ENCODE measurements around the gene TMEM163. TPM values are rescaled to one million over a fixed set of nuclear protein-coding genes. Genes with fewer than 3 reads are reported as not detected.
A peak's percentile ranks its signal among the peaks of the same experiment; 100 is the strongest.
"Not testable (repeated sequence)": the region's sequence is repeated elsewhere in the genome, so short reads cannot be mapped to it uniquely, and the experiment has no call there.

The TMEM163 gene
- polyA plus RNA-seq, 3 donors from 2014 or later = 1.1 to 5.2 (median 2.8) TPM

- Mint-ChIP-seq H3K27ac (no peak overlapping the region), H3K36me3 (peaks cover 0 to 4% (median 0%) of the 10 kb centered on the region in 3 donors), H3K9me3 (no peaks in the 10 kb centered on the region), H3K4me1 (no peaks in the 10 kb centered on the region), H3K27me3 (ENCODE audit: low read depth in 3 of 3) (peaks cover 3 to 12% (median 4%) of the 10 kb centered on the region in 3 donors), H3K4me3 (no peak overlapping the region)
- DNase-seq = no peak
Measured at GRCh38 chr2:134738141-134738870, 19.5 kb upstream of the TMEM163 start.

- peaks cover 0 to 4% (median 0%) of the 10 kb centered on the region in 3 donors for H3K36me3 Mint-ChIP-seq
- no peak for DNase-seq
- no peaks in the 10 kb centered on the region for H3K9me3 Mint-ChIP-seq
- no peak overlapping the region for H3K27ac Mint-ChIP-seq
- no peaks in the 10 kb centered on the region for H3K4me1 Mint-ChIP-seq
- peaks cover 4 to 12% (median 5%) of the 10 kb centered on the region in 3 donors for H3K27me3 Mint-ChIP-seq (ENCODE audit: low read depth in 3 of 3)
- no peak overlapping the region for H3K4me3 Mint-ChIP-seq
Measured at GRCh38 chr2:134737671-134738070, 18.9 kb upstream of the TMEM163 start.

GRCh38 chr2:134736167-134736880 lies 17.5 kb upstream of the TMEM163 start:
- no peak overlapping the region for H3K4me3 Mint-ChIP-seq
- no peak for DNase-seq
- H3K9me3 Mint-ChIP-seq = no peaks in the 10 kb centered on the region
- peaks cover 5 to 12% (median 10%) of the 10 kb centered on the region in 3 donors for H3K27me3 Mint-ChIP-seq (ENCODE audit: low read depth in 3 of 3)
- H3K36me3 Mint-ChIP-seq = peaks cover 0 to 4% (median 0%) of the 10 kb centered on the region in 3 donors
- no peaks in the 10 kb centered on the region for H3K4me1 Mint-ChIP-seq
- no peak overlapping the region for H3K27ac Mint-ChIP-seq

- no peak overlapping the region for H3K4me3 Mint-ChIP-seq
- H3K27ac Mint-ChIP-seq = no peak overlapping the region
- H3K27me3 Mint-ChIP-seq (ENCODE audit: low read depth in 3 of 3) = peaks cover 0 to 10% (median 6%) of the 10 kb centered on the region in 3 donors
- peaks cover 0 to 3% (median 0%) of the 10 kb centered on the region in 6 donors for H3K9me3 Mint-ChIP-seq
- no peaks in the 10 kb centered on the region for H3K36me3 Mint-ChIP-seq
- DNase-seq = no peak
- H3K4me1 Mint-ChIP-seq = no peaks in the 10 kb centered on the region
Measured at GRCh38 chr2:134728163-134728562, 9.4 kb upstream of the TMEM163 start.

- DNase-seq = no peak
- Mint-ChIP-seq H3K4me1 (no peaks in the 10 kb centered on the region), H3K27me3 (ENCODE audit: low read depth in 3 of 3) (peaks cover 0 to 7% (median 5%) of the 10 kb centered on the region in 3 donors), H3K4me3 (no peak overlapping the region), H3K36me3 (no peaks in the 10 kb centered on the region), H3K27ac (no peak overlapping the region), H3K9me3 (peaks cover 0 to 3% (median 0%) of the 10 kb centered on the region in 6 donors)
Measured at GRCh38 chr2:134727385-134727784, 8.6 kb upstream of the TMEM163 start.

GRCh38 chr2:134726645-134727044 lies 7.8 kb upstream of the TMEM163 start:
- Mint-ChIP-seq H3K4me3 (no peak overlapping the region), H3K36me3 (no peaks in the 10 kb centered on the region), H3K9me3 (peaks cover 0 to 3% (median 0%) of the 10 kb centered on the region in 6 donors), H3K4me1 (no peaks in the 10 kb centered on the region), H3K27me3 (ENCODE audit: low read depth in 3 of 3) (peaks cover 0 to 6% (median 5%) of the 10 kb centered on the region in 3 donors), H3K27ac (no peak overlapping the region)
- DNase-seq = no peak

- H3K36me3 Mint-ChIP-seq = no peaks in the 10 kb centered on the region
- H3K4me3 Mint-ChIP-seq = no peak overlapping the region
- peaks cover 0 to 3% (median 0%) of the 10 kb centered on the region in 6 donors for H3K9me3 Mint-ChIP-seq
- no peak for DNase-seq
- H3K27ac Mint-ChIP-seq = no peak overlapping the region
- H3K4me1 Mint-ChIP-seq = no peaks in the 10 kb centered on the region
- peaks cover 2 to 5% (median 4%) of the 10 kb centered on the region in 3 donors for H3K27me3 Mint-ChIP-seq (ENCODE audit: low read depth in 3 of 3)
Measured at GRCh38 chr2:134725876-134726275, 7.1 kb upstream of the TMEM163 start.

GRCh38 chr2:134724341-134724740 lies 5.5 kb upstream of the TMEM163 start:
- DNase-seq = no peak
- Mint-ChIP-seq H3K27me3 (ENCODE audit: low read depth in 3 of 3) (peaks cover 5 to 7% (median 7%) of the 10 kb centered on the region in 3 donors), H3K27ac (no peak overlapping the region), H3K4me3 (no peak overlapping the region), H3K4me1 (peaks cover 8 to 9% of the 10 kb centered on the region in 2 donors), H3K36me3 (no peaks in the 10 kb centered on the region), H3K9me3 (peaks cover 0 to 3% (median 0%) of the 10 kb centered on the region in 6 donors)

GRCh38 chr2:134723742-134724141 lies 4.9 kb upstream of the TMEM163 start:
- H3K4me1 Mint-ChIP-seq; H3K4me3 Mint-ChIP-seq; H3K27me3 Mint-ChIP-seq (ENCODE audit: low read depth in 3 of 3); H3K9me3 Mint-ChIP-seq; H3K36me3 Mint-ChIP-seq; H3K27ac Mint-ChIP-seq; DNase-seq: not testable (repeated sequence)

GRCh38 chr2:134722728-134723127 lies 3.9 kb upstream of the TMEM163 start:
- H3K4me1 Mint-ChIP-seq = peaks cover 9 to 11% of the 10 kb centered on the region in 2 donors
- no peak for DNase-seq
- peaks cover 0 to 3% (median 0%) of the 10 kb centered on the region in 6 donors for H3K9me3 Mint-ChIP-seq
- no peaks in the 10 kb centered on the region for H3K36me3 Mint-ChIP-seq
- no peak overlapping the region for H3K27ac Mint-ChIP-seq
- no peak overlapping the region for H3K4me3 Mint-ChIP-seq
- peaks cover 6 to 9% (median 8%) of the 10 kb centered on the region in 3 donors for H3K27me3 Mint-ChIP-seq (ENCODE audit: low read depth in 3 of 3)

- Mint-ChIP-seq H3K27me3 (ENCODE audit: low read depth in 3 of 3) (peaks cover 7 to 19% (median 10%) of the 10 kb centered on the region in 3 donors), H3K9me3 (peaks cover 0 to 2% (median 0%) of the 10 kb centered on the region in 6 donors), H3K4me1 (peaks cover 21 to 22% of the 10 kb centered on the region in 2 donors), H3K27ac (no peak overlapping the region), H3K4me3 (peak overlapping the region in 1 of 5 donors; percentile 9), H3K36me3 (no peaks in the 10 kb centered on the region)
- DNase-seq = no peak
Measured at GRCh38 chr2:134721596-134721995, 2.8 kb upstream of the TMEM163 start.

GRCh38 chr2:134718023-134718816 lies 580 bp downstream of the TMEM163 start:
- peak in 2 of 3 donors; percentile 27 to 31 for DNase-seq
- H3K27ac Mint-ChIP-seq = peak overlapping the region in 1 of 6 donors; percentile 47
- peaks cover 0 to 1% (median 0%) of the 10 kb centered on the region in 6 donors for H3K9me3 Mint-ChIP-seq
- H3K4me3 Mint-ChIP-seq = peak overlapping the region; percentile 82 to 88 (median 85)
- H3K4me1 Mint-ChIP-seq = peaks cover 43 to 44% of the 10 kb centered on the region in 2 donors
- peaks cover 9 to 25% (median 12%) of the 10 kb centered on the region in 3 donors for H3K27me3 Mint-ChIP-seq (ENCODE audit: low read depth in 3 of 3)
- no peaks in the 10 kb centered on the region for H3K36me3 Mint-ChIP-seq

- Mint-ChIP-seq H3K27me3 (ENCODE audit: low read depth in 3 of 3) (peaks cover 11 to 25% (median 14%) of the 10 kb centered on the region in 3 donors), H3K9me3 (peaks cover 0 to 1% (median 0%) of the 10 kb centered on the region in 6 donors), H3K36me3 (no peaks in the 10 kb centered on the region), H3K4me3 (peak overlapping the region; percentile 82 to 88 (median 85)), H3K4me1 (peaks cover 50% of the 10 kb centered on the region in 2 donors), H3K27ac (peak overlapping the region in 4 of 6 donors; percentile 11 to 50 (median 38))
- DNase-seq = no peak
Measured at GRCh38 chr2:134717286-134718022, 1.3 kb downstream of the TMEM163 start.

Data from immature natural killer cell (primary cell).